Neural cell (in vitro differentiated cells): Measurements from ENCODE around the gene TEK.

Experiments
- CTCF ChIP-seq: fragments of 450-650 bp; IDR thresholded peaks from 2 replicates; pipeline ENCODE4 v1.5.1; 2014; ENCODE audit warnings: antibody characterized with exemption, mild to moderate bottlenecking, moderate library complexity; ENCODE audit not compliant: poor library complexity, severe bottlenecking
- EZH2 ChIP-seq: fragments of 200-600, 300-800 bp; shearing (Covaris generic), sonication (generic); IDR thresholded peaks from 2 replicates; pipeline ENCODE4 v1.6.1; 2014; ENCODE audit warnings: antibody characterized with exemption, low read length, borderline replicate concordance, mild to moderate bottlenecking; ENCODE audit not compliant: insufficient read depth, poor library complexity, severe bottlenecking
- MXI1 ChIP-seq: fragments of 450-650 bp; conservative IDR thresholded peaks from 2 replicates; pipeline ENCODE4 v1.6.1; 2014; ENCODE audit warnings: antibody characterized with exemption, mild to moderate bottlenecking; ENCODE audit not compliant: poor library complexity, severe bottlenecking
- POLR2AphosphoS5 ChIP-seq: IDR thresholded peaks from 2 replicates; pipeline ENCODE4 v1.6.1; 2012
- RAD21 ChIP-seq: fragments of 450-650 bp; conservative IDR thresholded peaks from 2 replicates; pipeline ENCODE4 v1.6.1; 2014; ENCODE audit warnings: antibody characterized with exemption, mild to moderate bottlenecking, moderate library complexity
- TF ChIP-seq, protein P1 (sequence below): IDR thresholded peaks from 2 replicates; pipeline ENCODE4 v1.6.1; 2012; ENCODE audit warnings: borderline replicate concordance

DNA sequence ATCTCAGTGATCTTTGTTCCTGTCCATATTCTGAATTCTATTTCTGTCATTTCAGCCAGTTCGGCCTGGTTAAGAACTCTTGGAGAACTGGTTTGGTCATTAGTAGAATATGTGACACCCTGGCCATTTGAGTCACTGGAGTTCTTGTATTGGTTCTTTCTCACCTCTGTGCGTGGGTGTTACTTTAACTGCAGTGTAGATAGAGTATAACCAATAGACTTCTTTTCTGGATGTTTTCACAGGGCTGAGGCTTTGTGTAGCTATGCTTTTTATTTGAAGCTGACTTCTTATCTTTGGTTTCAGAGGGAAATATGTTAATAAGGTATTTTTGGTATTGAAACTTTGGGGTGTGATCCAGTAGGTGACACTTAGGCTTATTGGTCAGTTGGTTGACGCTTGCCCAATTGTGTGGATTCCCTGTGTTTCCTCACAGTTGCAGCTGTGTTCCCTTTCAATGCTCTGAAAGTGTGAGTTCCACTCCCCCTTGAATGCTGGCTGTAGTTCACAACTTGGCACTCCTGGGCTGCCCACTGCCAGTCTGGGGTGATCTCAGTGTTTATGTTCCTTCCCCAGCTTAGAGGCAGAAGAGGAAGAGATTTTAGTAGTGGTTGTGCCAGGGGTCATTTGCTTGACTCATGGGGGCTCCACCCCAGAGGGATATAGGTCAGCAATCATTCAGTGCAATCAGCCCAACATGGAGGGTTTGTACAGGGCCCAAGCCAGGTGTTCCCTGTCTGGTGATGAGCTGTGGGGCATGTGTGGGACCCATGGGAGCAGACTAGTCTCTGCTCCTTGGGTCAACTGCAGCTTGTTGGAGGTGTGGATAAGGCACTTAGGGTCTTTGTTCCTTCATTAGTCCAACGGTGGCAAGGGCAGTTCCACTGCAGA lies 34.9 kb upstream of the TEK start:
- TF ChIP-seq CTCF = no peak
- no peak for TF ChIP-seq POLR2AphosphoS5
- TF ChIP-seq, protein P1, sequence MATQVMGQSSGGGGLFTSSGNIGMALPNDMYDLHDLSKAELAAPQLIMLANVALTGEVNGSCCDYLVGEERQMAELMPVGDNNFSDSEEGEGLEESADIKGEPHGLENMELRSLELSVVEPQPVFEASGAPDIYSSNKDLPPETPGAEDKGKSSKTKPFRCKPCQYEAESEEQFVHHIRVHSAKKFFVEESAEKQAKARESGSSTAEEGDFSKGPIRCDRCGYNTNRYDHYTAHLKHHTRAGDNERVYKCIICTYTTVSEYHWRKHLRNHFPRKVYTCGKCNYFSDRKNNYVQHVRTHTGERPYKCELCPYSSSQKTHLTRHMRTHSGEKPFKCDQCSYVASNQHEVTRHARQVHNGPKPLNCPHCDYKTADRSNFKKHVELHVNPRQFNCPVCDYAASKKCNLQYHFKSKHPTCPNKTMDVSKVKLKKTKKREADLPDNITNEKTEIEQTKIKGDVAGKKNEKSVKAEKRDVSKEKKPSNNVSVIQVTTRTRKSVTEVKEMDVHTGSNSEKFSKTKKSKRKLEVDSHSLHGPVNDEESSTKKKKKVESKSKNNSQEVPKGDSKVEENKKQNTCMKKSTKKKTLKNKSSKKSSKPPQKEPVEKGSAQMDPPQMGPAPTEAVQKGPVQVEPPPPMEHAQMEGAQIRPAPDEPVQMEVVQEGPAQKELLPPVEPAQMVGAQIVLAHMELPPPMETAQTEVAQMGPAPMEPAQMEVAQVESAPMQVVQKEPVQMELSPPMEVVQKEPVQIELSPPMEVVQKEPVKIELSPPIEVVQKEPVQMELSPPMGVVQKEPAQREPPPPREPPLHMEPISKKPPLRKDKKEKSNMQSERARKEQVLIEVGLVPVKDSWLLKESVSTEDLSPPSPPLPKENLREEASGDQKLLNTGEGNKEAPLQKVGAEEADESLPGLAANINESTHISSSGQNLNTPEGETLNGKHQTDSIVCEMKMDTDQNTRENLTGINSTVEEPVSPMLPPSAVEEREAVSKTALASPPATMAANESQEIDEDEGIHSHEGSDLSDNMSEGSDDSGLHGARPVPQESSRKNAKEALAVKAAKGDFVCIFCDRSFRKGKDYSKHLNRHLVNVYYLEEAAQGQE = no peak
- TF ChIP-seq MXI1 = no peak
- no peak for TF ChIP-seq RAD21
- no peak for TF ChIP-seq EZH2
